Mesenchymal stem cell (in vitro differentiated cells and primary cell): ENCODE data around the gene UPF1.
A peak's percentile ranks its signal among the peaks of the same experiment; 100 is the strongest.
"Not testable (repeated sequence)": the region's sequence is repeated elsewhere in the genome, so short reads cannot be mapped to it uniquely, and the experiment has no call there.

ENCODE experiments used
- DNase-seq: peaks from one replicate; pipeline ENCODE4 v3.0.0-alpha.2; 2013
- H2AFZ ChIP-seq: one replicate; pipeline ENCODE4 v1.6.1; 2013; ENCODE audit warnings: low read depth, mild to moderate bottlenecking, control low read depth, inconsistent platforms, low read length, moderate library complexity
- H2AK5ac ChIP-seq: 2 replicates; pipeline ENCODE4 v1.6.1; 2013; ENCODE audit warnings: low read length, moderate library complexity, mild to moderate bottlenecking, inconsistent platforms; ENCODE audit not compliant: severe bottlenecking
- H2BK120ac ChIP-seq: one replicate; pipeline ENCODE4 v1.6.1; 2013; ENCODE audit warnings: low read depth, mild to moderate bottlenecking, inconsistent platforms, low read length, moderate library complexity
- H2BK12ac ChIP-seq, 2 experiments: one replicate each; pipeline ENCODE4 v1.6.1; 2013; ENCODE audit warnings: inconsistent platforms in 2 of 2, low read length in 2 of 2, mild to moderate bottlenecking in 2 of 2, moderate library complexity in 2 of 2, control low read depth in 1 of 2
- H2BK15ac ChIP-seq: one replicate; pipeline ENCODE4 v1.6.1; 2013; ENCODE audit warnings: mild to moderate bottlenecking, low read depth, inconsistent platforms; ENCODE audit not compliant: poor library complexity, severe bottlenecking
- H2BK5ac ChIP-seq: 2 replicates; pipeline ENCODE4 v1.6.1; 2013; ENCODE audit warnings: low read depth, mild to moderate bottlenecking, low read length, control low read depth, inconsistent platforms; ENCODE audit not compliant: poor library complexity, severe bottlenecking
- H3K14ac ChIP-seq, 2 experiments: one replicate each; pipeline ENCODE4 v1.6.1; 2013; ENCODE audit warnings: inconsistent platforms in 2 of 2, low read length in 2 of 2, control low read depth in 1 of 2, mild to moderate bottlenecking in 1 of 2, moderate library complexity in 1 of 2
- H3K18ac ChIP-seq, 2 experiments: one replicate each; pipeline ENCODE4 v1.6.1; 2013; ENCODE audit warnings: inconsistent platforms in 2 of 2, low read length in 2 of 2, control low read depth in 1 of 2, low read depth in 1 of 2, mild to moderate bottlenecking in 1 of 2
- H3K23ac ChIP-seq, 2 experiments: one replicate each; pipeline ENCODE4 v1.6.1; 2013; ENCODE audit warnings: inconsistent platforms in 2 of 2, low read length in 2 of 2, mild to moderate bottlenecking in 2 of 2, moderate library complexity in 2 of 2, control low read depth in 1 of 2
- H3K27ac ChIP-seq: 2 replicates; pipeline ENCODE4 v1.5.1; 2013; ENCODE audit warnings: mild to moderate bottlenecking, moderate library complexity, low read length, control low read depth, inconsistent platforms; ENCODE audit not compliant: poor library complexity, severe bottlenecking
- H3K27me3 ChIP-seq, 2 experiments: 2 replicates each; pipeline versions ENCODE4 v1.6.1 to v1.7.0; 2013; ENCODE audit warnings: low read length in 2 of 2, mild to moderate bottlenecking in 2 of 2, moderate library complexity in 2 of 2, control low read depth in 1 of 2, inconsistent platforms in 1 of 2; ENCODE audit not compliant: control insufficient read depth in 1 of 2, insufficient read depth in 1 of 2
- H3K36me3 ChIP-seq, 2 experiments: 2 replicates each; pipeline versions ENCODE4 v1.6.1 to v1.7.0; 2013; ENCODE audit warnings: low read length in 2 of 2, control low read depth in 1 of 2, inconsistent platforms in 1 of 2, low read depth in 1 of 2, mild to moderate bottlenecking in 1 of 2; ENCODE audit not compliant: insufficient read depth in 2 of 2, control insufficient read depth in 1 of 2
- H3K4ac ChIP-seq, 2 experiments: one replicate each; pipeline ENCODE4 v1.6.1; 2013; ENCODE audit warnings: inconsistent platforms in 2 of 2, low read length in 2 of 2, mild to moderate bottlenecking in 2 of 2, moderate library complexity in 2 of 2, control low read depth in 1 of 2, low read depth in 1 of 2
- H3K4me1 ChIP-seq: 2 replicates; pipeline ENCODE4 v1.6.1; 2013; ENCODE audit warnings: low read depth, low read length, control low read depth; ENCODE audit not compliant: control insufficient read depth, insufficient read depth
- H3K4me2 ChIP-seq: 2 replicates; pipeline ENCODE4 v1.6.1; 2013; ENCODE audit warnings: low read length, mild to moderate bottlenecking, inconsistent platforms; ENCODE audit not compliant: poor library complexity, severe bottlenecking
- H3K4me3 ChIP-seq, 2 experiments: 2 replicates each; pipeline versions ENCODE4 v1.5.1 to v1.7.0; 2013; ENCODE audit warnings: low read length in 2 of 2, mild to moderate bottlenecking in 2 of 2, control low read depth in 1 of 2, low read depth in 1 of 2; ENCODE audit not compliant: insufficient read depth in 1 of 2
- H3K79me1 ChIP-seq: replicated peaks from 2 replicates; pipeline ENCODE4 v1.6.1; 2013; ENCODE audit warnings: mild to moderate bottlenecking, control low read depth, low read length, inconsistent platforms; ENCODE audit not compliant: poor library complexity, severe bottlenecking
- H3K9ac ChIP-seq: 2 replicates; pipeline ENCODE4 v1.7.0; 2013; ENCODE audit warnings: mild to moderate bottlenecking, low read length, moderate library complexity
- H3K9me3 ChIP-seq: 2 replicates; pipeline ENCODE4 v1.7.0; 2013; ENCODE audit warnings: mild to moderate bottlenecking, low read length; ENCODE audit not compliant: control insufficient read depth
- H4K8ac ChIP-seq: one replicate; pipeline ENCODE4 v1.6.1; 2013; ENCODE audit warnings: inconsistent platforms, mild to moderate bottlenecking, low read length, moderate library complexity
- H4K91ac ChIP-seq: one replicate; pipeline ENCODE4 v1.6.1; 2013; ENCODE audit warnings: mild to moderate bottlenecking, low read length, inconsistent platforms
- WGBS: methylation state at CpG from one replicate; pipeline ENCODE4 v1.1.7; 2013; ENCODE audit warnings: mixed read lengths; 5-methylcytosine and 5-hydroxymethylcytosine counted together

UPF1 gene

GRCh38 chr19:18912933-18913332 lies 81.2 kb downstream of the UPF1 start:
- no peak overlapping the region for H2AFZ ChIP-seq
- H3K18ac ChIP-seq = no peak overlapping the region
- H2BK5ac ChIP-seq = no peak overlapping the region
- no peak overlapping the region for H3K9ac ChIP-seq
- WGBS = 98% methylated on average over 14 of the region's 14 CpGs
- no peak overlapping the region for H3K14ac ChIP-seq
- no peak overlapping the region for H2AK5ac ChIP-seq
- no peaks in the 10 kb centered on the region for H3K9me3 ChIP-seq
- H4K8ac ChIP-seq = no peak overlapping the region
- no peak overlapping the region for H2BK15ac ChIP-seq
- H2BK12ac ChIP-seq = no peak overlapping the region
- no peak overlapping the region for H3K23ac ChIP-seq
- peaks cover 15% of the 10 kb centered on the region for H3K4me1 ChIP-seq
- no peak overlapping the region for H3K4ac ChIP-seq
- H3K27me3 ChIP-seq = no peaks in the 10 kb centered on the region
- H3K27ac ChIP-seq = no peak overlapping the region
- H3K79me1 ChIP-seq = peaks cover 46% of the 10 kb centered on the region
- H3K4me3 ChIP-seq = no peak overlapping the region
- H3K36me3 ChIP-seq = peaks cover 47 to 68% of the 10 kb centered on the region in 2 experiments
- H2BK120ac ChIP-seq = no peak overlapping the region
- DNase-seq = no peak
- no peak overlapping the region for H3K4me2 ChIP-seq
- no peak overlapping the region for H4K91ac ChIP-seq

GRCh38 chr19:18913466-18913865 lies 81.7 kb downstream of the UPF1 start:
- no peak for DNase-seq
- 100% methylated on average over 5 of the region's 5 CpGs for WGBS

GRCh38 chr19:18915639-18916038 lies 83.9 kb downstream of the UPF1 start:
- H3K4me2 ChIP-seq = no peak overlapping the region
- no peak overlapping the region for H2BK5ac ChIP-seq
- H3K9me3 ChIP-seq = no peaks in the 10 kb centered on the region
- no peak overlapping the region for H2AFZ ChIP-seq
- H3K9ac ChIP-seq = peak overlapping the region; percentile 8
- H3K36me3 ChIP-seq = peaks cover 25 to 46% of the 10 kb centered on the region in 2 experiments
- no peak overlapping the region for H2BK12ac ChIP-seq
- H3K79me1 ChIP-seq = peaks cover 34% of the 10 kb centered on the region
- WGBS = 72% methylated on average over 5 of the region's 5 CpGs
- H3K27me3 ChIP-seq = no peaks in the 10 kb centered on the region
- no peak overlapping the region for H2BK15ac ChIP-seq
- H2AK5ac ChIP-seq = no peak overlapping the region
- no peak overlapping the region for H4K8ac ChIP-seq
- no peak overlapping the region for H2BK120ac ChIP-seq
- H3K23ac ChIP-seq = no peak overlapping the region
- H3K18ac ChIP-seq = no peak overlapping the region
- peaks cover 20% of the 10 kb centered on the region for H3K4me1 ChIP-seq
- no peak overlapping the region for H3K4me3 ChIP-seq
- H3K27ac ChIP-seq = no peak overlapping the region
- H4K91ac ChIP-seq = no peak overlapping the region
- no peak overlapping the region for H3K14ac ChIP-seq
- peak; percentile 45 for DNase-seq
- H3K4ac ChIP-seq = no peak overlapping the region

More at GRCh38 chr19:18913466-18913865, 81.7 kb downstream of the UPF1 start:
- Histone ChIP-seq H3K79me1 (peaks cover 46% of the 10 kb centered on the region), H4K91ac (no peak overlapping the region), H2BK5ac (no peak overlapping the region), H3K23ac (no peak overlapping the region), H3K4me3 (no peak overlapping the region), H3K27me3 (no peaks in the 10 kb centered on the region), H3K18ac (no peak overlapping the region), H2AK5ac (no peak overlapping the region), H3K9ac (no peak overlapping the region), H3K14ac (no peak overlapping the region), H2BK12ac (no peak overlapping the region), H3K36me3 (peaks cover 46 to 65% of the 10 kb centered on the region in 2 experiments), H3K4me1 (peaks cover 17% of the 10 kb centered on the region), H2AFZ (no peak overlapping the region), H2BK15ac (no peak overlapping the region), H3K9me3 (no peaks in the 10 kb centered on the region), H2BK120ac (no peak overlapping the region), H3K4ac (no peak overlapping the region), H4K8ac (no peak overlapping the region), H3K4me2 (no peak overlapping the region), H3K27ac (no peak overlapping the region)

GRCh38 chr19:18917593-18917992 lies 85.8 kb downstream of the UPF1 start:
- not testable (repeated sequence) for H2BK120ac ChIP-seq, H2AFZ ChIP-seq, H3K9me3 ChIP-seq, H4K91ac ChIP-seq, H3K27me3 ChIP-seq, H2BK12ac ChIP-seq, H2BK15ac ChIP-seq, H2AK5ac ChIP-seq, H3K27ac ChIP-seq, H3K4me2 ChIP-seq, H4K8ac ChIP-seq, H3K18ac ChIP-seq, H3K4ac ChIP-seq, H3K23ac ChIP-seq, DNase-seq, H2BK5ac ChIP-seq, H3K14ac ChIP-seq
- Histone ChIP-seq H3K79me1 (peaks cover 40% of the 10 kb centered on the region), H3K4me3 (peak overlapping the region in 1 of 2 experiments; percentile 96), H3K4me1 (peaks cover 26% of the 10 kb centered on the region), H3K36me3 (peaks cover 32 to 47% of the 10 kb centered on the region in 2 experiments), H3K9ac (peak overlapping the region; percentile 99)
- WGBS = 97% methylated on average over 9 of the region's 9 CpGs
